ENCODE data around the gene UCHL1. TPM values are rescaled to one million over a fixed set of nuclear protein-coding genes. Genes with fewer than 3 reads are reported as not detected.

The UCHL1 gene
- total and polyA plus RNA-seq, 2 of the 13 experiments (the other 11 are each of a cell fraction or from before 2014, with no cell fraction given) = not detected

- TF ChIP-seq, protein P1, sequence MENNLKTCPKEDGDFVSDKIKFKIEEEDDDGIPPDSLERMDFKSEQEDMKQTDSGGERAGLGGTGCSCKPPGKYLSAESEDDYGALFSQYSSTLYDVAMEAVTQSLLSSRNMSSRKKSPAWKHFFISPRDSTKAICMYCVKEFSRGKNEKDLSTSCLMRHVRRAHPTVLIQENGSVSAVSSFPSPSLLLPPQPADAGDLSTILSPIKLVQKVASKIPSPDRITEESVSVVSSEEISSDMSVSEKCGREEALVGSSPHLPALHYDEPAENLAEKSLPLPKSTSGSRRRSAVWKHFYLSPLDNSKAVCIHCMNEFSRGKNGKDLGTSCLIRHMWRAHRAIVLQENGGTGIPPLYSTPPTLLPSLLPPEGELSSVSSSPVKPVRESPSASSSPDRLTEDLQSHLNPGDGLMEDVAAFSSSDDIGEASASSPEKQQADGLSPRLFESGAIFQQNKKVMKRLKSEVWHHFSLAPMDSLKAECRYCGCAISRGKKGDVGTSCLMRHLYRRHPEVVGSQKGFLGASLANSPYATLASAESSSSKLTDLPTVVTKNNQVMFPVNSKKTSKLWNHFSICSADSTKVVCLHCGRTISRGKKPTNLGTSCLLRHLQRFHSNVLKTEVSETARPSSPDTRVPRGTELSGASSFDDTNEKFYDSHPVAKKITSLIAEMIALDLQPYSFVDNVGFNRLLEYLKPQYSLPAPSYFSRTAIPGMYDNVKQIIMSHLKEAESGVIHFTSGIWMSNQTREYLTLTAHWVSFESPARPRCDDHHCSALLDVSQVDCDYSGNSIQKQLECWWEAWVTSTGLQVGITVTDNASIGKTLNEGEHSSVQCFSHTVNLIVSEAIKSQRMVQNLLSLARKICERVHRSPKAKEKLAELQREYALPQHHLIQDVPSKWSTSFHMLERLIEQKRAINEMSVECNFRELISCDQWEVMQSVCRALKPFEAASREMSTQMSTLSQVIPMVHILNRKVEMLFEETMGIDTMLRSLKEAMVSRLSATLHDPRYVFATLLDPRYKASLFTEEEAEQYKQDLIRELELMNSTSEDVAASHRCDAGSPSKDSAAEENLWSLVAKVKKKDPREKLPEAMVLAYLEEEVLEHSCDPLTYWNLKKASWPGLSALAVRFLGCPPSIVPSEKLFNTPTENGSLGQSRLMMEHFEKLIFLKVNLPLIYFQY (CRISPR knock-in tag; IDR thresholded peaks at IDR 0.05; ENCODE audit: borderline replicate concordance) = peak; percentile 86
- TF ChIP-seq HNRNPK (IDR thresholded peaks at IDR 0.05; ENCODE audit: low read depth, low read length, poor library complexity, severe bottlenecking) = peak; percentile 72
- peak; percentile 97 for TF ChIP-seq ETV6 (CRISPR knock-in tag; conservative IDR thresholded peaks at IDR 0.05)
- TF ChIP-seq ZFP36L1 (CRISPR knock-in tag; IDR thresholded peaks at IDR 0.05) = no peak; the same call in 1 of the 2 replicates
- TF ChIP-seq, protein P2, sequence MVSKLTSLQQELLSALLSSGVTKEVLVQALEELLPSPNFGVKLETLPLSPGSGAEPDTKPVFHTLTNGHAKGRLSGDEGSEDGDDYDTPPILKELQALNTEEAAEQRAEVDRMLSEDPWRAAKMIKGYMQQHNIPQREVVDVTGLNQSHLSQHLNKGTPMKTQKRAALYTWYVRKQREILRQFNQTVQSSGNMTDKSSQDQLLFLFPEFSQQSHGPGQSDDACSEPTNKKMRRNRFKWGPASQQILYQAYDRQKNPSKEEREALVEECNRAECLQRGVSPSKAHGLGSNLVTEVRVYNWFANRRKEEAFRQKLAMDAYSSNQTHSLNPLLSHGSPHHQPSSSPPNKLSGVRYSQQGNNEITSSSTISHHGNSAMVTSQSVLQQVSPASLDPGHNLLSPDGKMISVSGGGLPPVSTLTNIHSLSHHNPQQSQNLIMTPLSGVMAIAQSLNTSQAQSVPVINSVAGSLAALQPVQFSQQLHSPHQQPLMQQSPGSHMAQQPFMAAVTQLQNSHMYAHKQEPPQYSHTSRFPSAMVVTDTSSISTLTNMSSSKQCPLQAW (CRISPR knock-in tag; IDR thresholded peaks at IDR 0.05) = no peak
- TF ChIP-seq ZBTB7A (CRISPR knock-in tag; IDR thresholded peaks at IDR 0.05) = no peak
- TF ChIP-seq PTBP1 (IDR thresholded peaks at IDR 0.05; ENCODE audit: low read depth, low read length, poor library complexity, severe bottlenecking) = no peak
- TF ChIP-seq CENPX (CRISPR knock-in tag; IDR thresholded peaks at IDR 0.05) = no peak
- TF ChIP-seq ADNP (CRISPR knock-in tag; IDR thresholded peaks at IDR 0.05) = no peak
- TF ChIP-seq, protein P3, sequence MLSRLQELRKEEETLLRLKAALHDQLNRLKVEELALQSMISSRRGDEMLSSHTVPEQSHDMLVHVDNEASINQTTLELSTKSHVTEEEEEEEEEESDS (CRISPR knock-in tag; IDR thresholded peaks at IDR 0.05; ENCODE audit: borderline replicate concordance) = no peak
- no peak for TF ChIP-seq ZNF510 (CRISPR knock-in tag; IDR thresholded peaks at IDR 0.05; ENCODE audit: low read depth)
- TF ChIP-seq, protein P4, sequence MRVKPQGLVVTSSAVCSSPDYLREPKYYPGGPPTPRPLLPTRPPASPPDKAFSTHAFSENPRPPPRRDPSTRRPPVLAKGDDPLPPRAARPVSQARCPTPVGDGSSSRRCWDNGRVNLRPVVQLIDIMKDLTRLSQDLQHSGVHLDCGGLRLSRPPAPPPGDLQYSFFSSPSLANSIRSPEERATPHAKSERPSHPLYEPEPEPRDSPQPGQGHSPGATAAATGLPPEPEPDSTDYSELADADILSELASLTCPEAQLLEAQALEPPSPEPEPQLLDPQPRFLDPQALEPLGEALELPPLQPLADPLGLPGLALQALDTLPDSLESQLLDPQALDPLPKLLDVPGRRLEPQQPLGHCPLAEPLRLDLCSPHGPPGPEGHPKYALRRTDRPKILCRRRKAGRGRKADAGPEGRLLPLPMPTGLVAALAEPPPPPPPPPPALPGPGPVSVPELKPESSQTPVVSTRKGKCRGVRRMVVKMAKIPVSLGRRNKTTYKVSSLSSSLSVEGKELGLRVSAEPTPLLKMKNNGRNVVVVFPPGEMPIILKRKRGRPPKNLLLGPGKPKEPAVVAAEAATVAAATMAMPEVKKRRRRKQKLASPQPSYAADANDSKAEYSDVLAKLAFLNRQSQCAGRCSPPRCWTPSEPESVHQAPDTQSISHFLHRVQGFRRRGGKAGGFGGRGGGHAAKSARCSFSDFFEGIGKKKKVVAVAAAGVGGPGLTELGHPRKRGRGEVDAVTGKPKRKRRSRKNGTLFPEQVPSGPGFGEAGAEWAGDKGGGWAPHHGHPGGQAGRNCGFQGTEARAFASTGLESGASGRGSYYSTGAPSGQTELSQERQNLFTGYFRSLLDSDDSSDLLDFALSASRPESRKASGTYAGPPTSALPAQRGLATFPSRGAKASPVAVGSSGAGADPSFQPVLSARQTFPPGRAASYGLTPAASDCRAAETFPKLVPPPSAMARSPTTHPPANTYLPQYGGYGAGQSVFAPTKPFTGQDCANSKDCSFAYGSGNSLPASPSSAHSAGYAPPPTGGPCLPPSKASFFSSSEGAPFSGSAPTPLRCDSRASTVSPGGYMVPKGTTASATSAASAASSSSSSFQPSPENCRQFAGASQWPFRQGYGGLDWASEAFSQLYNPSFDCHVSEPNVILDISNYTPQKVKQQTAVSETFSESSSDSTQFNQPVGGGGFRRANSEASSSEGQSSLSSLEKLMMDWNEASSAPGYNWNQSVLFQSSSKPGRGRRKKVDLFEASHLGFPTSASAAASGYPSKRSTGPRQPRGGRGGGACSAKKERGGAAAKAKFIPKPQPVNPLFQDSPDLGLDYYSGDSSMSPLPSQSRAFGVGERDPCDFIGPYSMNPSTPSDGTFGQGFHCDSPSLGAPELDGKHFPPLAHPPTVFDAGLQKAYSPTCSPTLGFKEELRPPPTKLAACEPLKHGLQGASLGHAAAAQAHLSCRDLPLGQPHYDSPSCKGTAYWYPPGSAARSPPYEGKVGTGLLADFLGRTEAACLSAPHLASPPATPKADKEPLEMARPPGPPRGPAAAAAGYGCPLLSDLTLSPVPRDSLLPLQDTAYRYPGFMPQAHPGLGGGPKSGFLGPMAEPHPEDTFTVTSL (CRISPR knock-in tag; IDR thresholded peaks at IDR 0.05; ENCODE audit: borderline replicate concordance) = 0 out of 2 replicates have a peak, but pooled peaks have one; percentile 20
- TF ChIP-seq ARNTL (CRISPR knock-in tag; IDR thresholded peaks at IDR 0.05) = peak; percentile 68
- TF ChIP-seq ZNF30 (CRISPR knock-in tag; IDR thresholded peaks at IDR 0.05) = no peak
Observed at GRCh38 chr4:41216294-41217019, 40.3 kb upstream of the UCHL1 start (continued).
